Measurements from ENCODE around the gene BCAP29. TPM values are rescaled to one million over a fixed set of nuclear protein-coding genes. Genes with fewer than 3 reads are reported as not detected.

BCAP29 gene
- total RNA-seq, 4 donors from 2014 or later, result 217 to 276 (median 221) TPM

DNA sequence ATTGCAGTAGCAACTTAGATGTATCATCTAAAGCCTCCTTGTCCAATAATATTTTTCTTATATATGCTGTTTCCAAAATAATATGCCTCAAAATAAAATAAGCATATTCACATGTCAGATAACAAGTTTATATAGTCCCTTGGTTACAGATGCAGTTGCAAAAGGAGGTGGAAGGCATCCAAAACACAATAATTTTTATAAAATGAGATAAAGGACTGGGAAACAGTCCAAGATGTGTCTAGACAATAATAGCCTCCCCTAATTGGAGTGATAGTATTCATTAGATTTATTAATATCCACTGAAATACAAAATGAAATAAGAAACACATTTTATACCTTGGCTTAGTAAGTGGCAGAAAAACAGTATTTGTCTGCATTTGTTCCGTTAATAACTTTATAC lies 30.3 kb downstream of the BCAP29 start:
- 84 to 86% methylated on average over 1 of the region's 1 CpG for WGBS, 2 donors
- DNase-seq, result no peak
- H3K27ac ChIP-seq, result no peak overlapping the region

DNA sequence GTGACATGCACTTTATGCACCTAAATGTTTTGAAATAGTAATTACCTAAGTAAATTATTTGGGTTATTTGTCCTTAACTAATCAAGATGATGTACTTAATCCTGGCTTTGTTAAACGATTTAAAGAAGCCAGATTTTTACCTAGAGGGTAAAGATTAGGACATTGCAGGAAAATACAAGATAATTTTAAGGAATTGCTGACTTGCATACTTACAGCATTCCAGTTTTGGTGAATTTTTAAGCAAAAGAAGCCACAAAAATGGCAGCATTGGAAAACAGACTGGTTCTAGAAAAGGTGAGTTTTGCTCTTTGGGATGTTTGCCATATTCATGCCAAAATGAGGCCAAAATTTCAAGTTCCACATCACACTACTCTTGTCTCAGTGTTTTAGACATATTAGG lies 33.4 kb downstream of the BCAP29 start:
- Histone ChIP-seq H3K36me3 (peaks cover 0 to 2% of the 10 kb centered on the region in 2 donors), H3K9me3 (no peaks in the 10 kb centered on the region), H3K4me3 (replicated peaks in 1 of 3) (no peak overlapping the region), H3K4me1 (peaks cover 7 to 10% of the 10 kb centered on the region in 2 donors), H3K27ac (no peak overlapping the region), H3K27me3 (no peaks in the 10 kb centered on the region)
- DNase-seq, result no peak
- TF ChIP-seq, protein P1, sequence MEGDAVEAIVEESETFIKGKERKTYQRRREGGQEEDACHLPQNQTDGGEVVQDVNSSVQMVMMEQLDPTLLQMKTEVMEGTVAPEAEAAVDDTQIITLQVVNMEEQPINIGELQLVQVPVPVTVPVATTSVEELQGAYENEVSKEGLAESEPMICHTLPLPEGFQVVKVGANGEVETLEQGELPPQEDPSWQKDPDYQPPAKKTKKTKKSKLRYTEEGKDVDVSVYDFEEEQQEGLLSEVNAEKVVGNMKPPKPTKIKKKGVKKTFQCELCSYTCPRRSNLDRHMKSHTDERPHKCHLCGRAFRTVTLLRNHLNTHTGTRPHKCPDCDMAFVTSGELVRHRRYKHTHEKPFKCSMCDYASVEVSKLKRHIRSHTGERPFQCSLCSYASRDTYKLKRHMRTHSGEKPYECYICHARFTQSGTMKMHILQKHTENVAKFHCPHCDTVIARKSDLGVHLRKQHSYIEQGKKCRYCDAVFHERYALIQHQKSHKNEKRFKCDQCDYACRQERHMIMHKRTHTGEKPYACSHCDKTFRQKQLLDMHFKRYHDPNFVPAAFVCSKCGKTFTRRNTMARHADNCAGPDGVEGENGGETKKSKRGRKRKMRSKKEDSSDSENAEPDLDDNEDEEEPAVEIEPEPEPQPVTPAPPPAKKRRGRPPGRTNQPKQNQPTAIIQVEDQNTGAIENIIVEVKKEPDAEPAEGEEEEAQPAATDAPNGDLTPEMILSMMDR (IDR thresholded peaks at IDR 0.05), result no peak
- TF ChIP-seq POLR2A (IDR thresholded peaks at IDR 0.05), result no peak
- intact Hi-C loops (cut with DNase I), result no loop called here
- WGBS, 2 donors, result 79 to 86% methylated on average over 1 of the region's 1 CpG

More for the DNA sequence above, 30.3 kb downstream of the BCAP29 start:
- no peaks in the 10 kb centered on the region for H3K9me3 ChIP-seq
- no peaks in the 10 kb centered on the region for H3K27me3 ChIP-seq
- no peak for TF ChIP-seq POLR2A (IDR thresholded peaks at IDR 0.05)
- TF ChIP-seq, protein P1 (IDR thresholded peaks at IDR 0.05), result no peak
- H3K36me3 ChIP-seq, result peaks cover 0 to 2% of the 10 kb centered on the region in 2 donors
- intact Hi-C loops (cut with DNase I), result no loop called here
- H3K4me3 ChIP-seq (replicated peaks in 1 of 3), result no peak overlapping the region
- peaks cover 7 to 10% of the 10 kb centered on the region in 2 donors for H3K4me1 ChIP-seq

- DNase-seq, result no peak
- Histone ChIP-seq H3K9me3 (no peaks in the 10 kb centered on the region), H3K27ac (no peak overlapping the region), H3K4me1 (peaks cover 6 to 10% of the 10 kb centered on the region in 2 donors), H3K27me3 (no peaks in the 10 kb centered on the region), H3K36me3 (peaks cover 0 to 2% of the 10 kb centered on the region in 2 donors), H3K4me3 (replicated peaks in 1 of 3) (no peak overlapping the region)
- TF ChIP-seq, protein P1 (IDR thresholded peaks at IDR 0.05), result no peak
- no peak for TF ChIP-seq POLR2A (IDR thresholded peaks at IDR 0.05)
- intact Hi-C loops (cut with DNase I), result no loop called here
Observed at GRCh38 chr7:107613948-107614347, 33.9 kb downstream of the BCAP29 start.

DNA sequence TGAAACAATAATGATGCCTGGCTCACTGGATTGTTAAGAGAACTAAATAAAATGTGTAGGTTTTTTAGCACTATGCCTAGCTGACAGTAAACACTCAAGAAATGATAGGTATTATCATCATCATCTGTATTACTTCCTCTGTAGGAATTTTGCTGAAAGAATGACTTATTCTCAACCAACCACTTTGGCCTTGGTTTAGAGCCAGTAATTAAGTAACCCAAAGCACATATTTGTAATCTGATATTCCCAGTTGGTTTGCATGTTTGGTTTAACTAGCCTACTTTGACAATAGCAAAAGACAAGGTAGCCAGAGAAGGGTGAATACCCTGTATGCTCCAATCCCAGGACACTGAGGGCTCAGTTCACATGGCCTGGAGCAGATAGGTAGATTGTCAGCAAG lies 34.4 kb downstream of the BCAP29 start:
- peaks cover 3 to 10% of the 10 kb centered on the region in 2 donors for H3K4me1 ChIP-seq
- no peak overlapping the region for H3K27ac ChIP-seq
- H3K36me3 ChIP-seq, result peaks cover 0 to 2% of the 10 kb centered on the region in 2 donors
- no peak overlapping the region for H3K4me3 ChIP-seq (replicated peaks in 1 of 3)
- intact Hi-C loops (cut with DNase I), result no loop called here
- H3K27me3 ChIP-seq, result no peaks in the 10 kb centered on the region
- no peaks in the 10 kb centered on the region for H3K9me3 ChIP-seq
- DNase-seq, result no peak
- TF ChIP-seq POLR2A (IDR thresholded peaks at IDR 0.05), result no peak
- TF ChIP-seq, protein P1 (IDR thresholded peaks at IDR 0.05), result no peak

DNA sequence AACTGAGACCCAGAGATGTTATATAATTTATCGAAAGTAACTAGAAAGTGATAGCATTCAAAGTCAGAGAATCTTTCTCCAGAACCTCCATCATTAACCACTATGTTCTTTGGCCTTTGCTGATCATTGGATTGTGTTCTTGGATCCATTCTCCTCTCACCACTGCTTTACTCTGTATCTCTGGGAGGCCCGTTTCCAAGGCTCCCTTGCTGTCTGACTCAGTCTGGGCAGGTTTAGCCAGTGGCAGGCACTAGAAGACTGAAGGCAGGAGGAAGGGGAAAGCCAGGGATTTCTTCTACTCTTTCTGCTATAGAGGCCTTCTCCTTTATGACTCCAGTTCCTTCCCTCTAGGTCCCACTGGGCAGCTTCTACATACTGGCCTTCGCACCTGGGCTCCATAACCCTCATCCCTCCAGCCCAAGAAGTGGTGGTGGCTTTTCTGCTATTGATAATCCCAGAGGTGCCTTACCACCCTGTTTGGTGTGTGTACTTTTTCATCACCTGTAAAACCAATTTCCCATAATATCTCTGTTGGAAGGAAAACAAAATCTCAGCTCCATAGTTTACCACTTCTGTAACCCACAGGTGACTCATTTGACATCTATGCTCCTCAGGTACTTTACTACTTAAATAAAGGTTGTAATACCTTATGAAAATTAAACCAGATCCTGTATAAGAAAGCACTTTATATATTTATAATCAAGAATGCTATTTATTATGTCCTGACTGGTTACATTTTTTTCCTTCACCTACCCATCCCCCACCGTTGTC lies 36.0 kb downstream of the BCAP29 start:
- no peaks in the 10 kb centered on the region for H3K9me3 ChIP-seq
- 93 to 95% methylated on average over 4 of the region's 4 CpGs for WGBS, 2 donors
- H3K4me3 ChIP-seq (replicated peaks in 1 of 3), result no peak overlapping the region
- DNase-seq, result no peak
- H3K27ac ChIP-seq, result no peak overlapping the region
- H3K27me3 ChIP-seq, result no peaks in the 10 kb centered on the region
- H3K4me1 ChIP-seq, result peaks cover 3 to 10% of the 10 kb centered on the region in 2 donors
- peaks cover 0 to 2% of the 10 kb centered on the region in 2 donors for H3K36me3 ChIP-seq
- intact Hi-C loops (cut with DNase I), result no loop called here
- no peak for TF ChIP-seq POLR2A (IDR thresholded peaks at IDR 0.05)
- TF ChIP-seq, protein P1 (IDR thresholded peaks at IDR 0.05), result no peak

Measured in thyroid gland (tissue), 4 donors.